ENCODE results near the gene HSPB9. TPM values are rescaled to one million over a fixed set of nuclear protein-coding genes. Genes with fewer than 3 reads are reported as not detected.

HSPB9 gene
- polyA plus RNA-seq, 1 donor from 2014 or later = not detected

DNA sequence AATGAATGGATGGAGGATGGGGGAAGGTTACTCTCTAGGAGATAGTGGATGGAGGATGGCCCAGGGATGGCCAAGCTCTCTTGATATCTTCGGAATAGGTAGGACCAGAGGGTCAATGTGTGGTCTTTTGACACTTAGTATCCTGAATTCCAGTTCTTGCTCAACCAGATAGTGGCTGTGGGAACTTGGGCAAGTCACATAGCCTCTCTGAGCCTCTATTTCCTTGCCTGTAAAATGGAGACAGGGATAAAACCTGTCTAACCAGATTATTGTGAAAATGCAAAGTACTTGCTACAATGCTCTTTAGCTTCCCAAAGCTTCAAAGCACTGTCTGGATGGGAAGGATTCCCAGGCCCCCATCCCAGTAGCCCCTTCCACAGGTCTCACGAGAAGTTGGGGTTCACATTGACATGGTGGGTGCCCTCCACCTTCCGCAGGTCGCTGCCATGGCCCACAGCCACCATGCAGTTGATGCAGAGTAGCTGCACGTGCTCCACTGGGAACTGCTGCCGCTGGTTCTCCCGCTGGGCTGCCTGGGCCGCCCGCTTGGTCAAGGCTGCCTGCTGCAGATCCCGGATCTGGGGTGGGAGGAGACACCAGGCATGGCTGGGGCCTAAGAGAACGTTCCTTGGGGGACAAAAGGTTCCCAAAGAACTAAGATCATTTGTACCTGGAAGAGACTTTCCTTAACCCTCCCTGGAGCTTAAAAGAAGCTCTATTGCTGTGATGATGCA lies 19.2 kb upstream of the HSPB9 start:
- H3K9me3 ChIP-seq (ENCODE audit: low read length) = no peaks in the 10 kb centered on the region
- no peaks in the 10 kb centered on the region for H3K9me2 ChIP-seq (ENCODE audit: insufficient read depth, low read length)
- H3K9ac ChIP-seq (ENCODE audit: low read length) = no peak overlapping the region
- H3K4me3 ChIP-seq (ENCODE audit: low read length) = no peak overlapping the region
- peaks cover 4% of the 10 kb centered on the region for H3K27me3 ChIP-seq (ENCODE audit: insufficient read depth, low read depth, low read length)
- H3K27ac ChIP-seq (ENCODE audit: low read length) = no peak overlapping the region
- TF ChIP-seq, protein P1, sequence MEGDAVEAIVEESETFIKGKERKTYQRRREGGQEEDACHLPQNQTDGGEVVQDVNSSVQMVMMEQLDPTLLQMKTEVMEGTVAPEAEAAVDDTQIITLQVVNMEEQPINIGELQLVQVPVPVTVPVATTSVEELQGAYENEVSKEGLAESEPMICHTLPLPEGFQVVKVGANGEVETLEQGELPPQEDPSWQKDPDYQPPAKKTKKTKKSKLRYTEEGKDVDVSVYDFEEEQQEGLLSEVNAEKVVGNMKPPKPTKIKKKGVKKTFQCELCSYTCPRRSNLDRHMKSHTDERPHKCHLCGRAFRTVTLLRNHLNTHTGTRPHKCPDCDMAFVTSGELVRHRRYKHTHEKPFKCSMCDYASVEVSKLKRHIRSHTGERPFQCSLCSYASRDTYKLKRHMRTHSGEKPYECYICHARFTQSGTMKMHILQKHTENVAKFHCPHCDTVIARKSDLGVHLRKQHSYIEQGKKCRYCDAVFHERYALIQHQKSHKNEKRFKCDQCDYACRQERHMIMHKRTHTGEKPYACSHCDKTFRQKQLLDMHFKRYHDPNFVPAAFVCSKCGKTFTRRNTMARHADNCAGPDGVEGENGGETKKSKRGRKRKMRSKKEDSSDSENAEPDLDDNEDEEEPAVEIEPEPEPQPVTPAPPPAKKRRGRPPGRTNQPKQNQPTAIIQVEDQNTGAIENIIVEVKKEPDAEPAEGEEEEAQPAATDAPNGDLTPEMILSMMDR (IDR thresholded peaks at IDR 0.05; ENCODE audit: poor library complexity, severe bottlenecking) = no peak
- TF ChIP-seq MXI1 (conservative IDR thresholded peaks at IDR 0.05; ENCODE audit: poor library complexity, severe bottlenecking) (no peak), EP300 (conservative IDR thresholded peaks at IDR 0.05; ENCODE audit: poor library complexity, severe bottlenecking) (no peak), SMC3 (conservative IDR thresholded peaks at IDR 0.05; ENCODE audit: poor library complexity) (no peak), TAF1 (IDR thresholded peaks at IDR 0.05; ENCODE audit: low read depth) (no peak), EZH2 (IDR thresholded peaks at IDR 0.05; ENCODE audit: borderline replicate concordance, insufficient read depth, low read length, poor library complexity, severe bottlenecking) (no peak), RAD21 (conservative IDR thresholded peaks at IDR 0.05) (no peak), REST (IDR thresholded peaks at IDR 0.05; ENCODE audit: borderline replicate concordance) (no peak), POLR2AphosphoS5 (IDR thresholded peaks at IDR 0.05) (no peak)
- no peaks in the 10 kb centered on the region for H3K79me2 ChIP-seq (replicated peaks; ENCODE audit: insufficient read depth, low read length)
- H4K20me1 ChIP-seq (ENCODE audit: insufficient read depth) = no peaks in the 10 kb centered on the region
- no peak overlapping the region for H2AFZ ChIP-seq (ENCODE audit: low read depth, low read length)
- no peak overlapping the region for H3K4me2 ChIP-seq (ENCODE audit: low read length)
- no peaks in the 10 kb centered on the region for H3F3A ChIP-seq (ENCODE audit: insufficient read depth, low read length, poor library complexity, severe bottlenecking)
- H3K36me3 ChIP-seq (ENCODE audit: insufficient read depth, low read length) = no peaks in the 10 kb centered on the region

DNA sequence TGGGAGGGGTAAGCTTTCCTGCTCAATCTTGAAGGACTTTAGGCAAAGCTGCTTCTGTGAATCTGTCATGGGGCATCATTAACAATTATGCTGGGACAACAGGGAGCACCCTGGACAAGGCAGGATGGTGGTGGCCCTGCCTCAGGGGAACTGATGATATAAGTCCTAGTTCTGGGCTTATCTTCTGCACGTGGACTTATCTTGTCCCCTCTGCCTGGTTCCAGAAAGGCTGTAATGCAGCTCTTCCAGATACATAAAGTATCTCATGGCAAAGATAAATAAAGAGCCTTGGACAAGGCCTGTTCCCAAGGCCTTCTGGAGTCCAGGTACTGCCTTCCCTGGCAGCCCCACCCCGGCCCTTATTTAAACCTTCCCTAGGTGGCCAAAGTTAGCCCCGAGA lies 18.3 kb upstream of the HSPB9 start:
- Histone ChIP-seq H3K36me3 (ENCODE audit: insufficient read depth, low read length) (no peaks in the 10 kb centered on the region), H3K4me2 (ENCODE audit: low read length) (no peak overlapping the region), H3K9me2 (ENCODE audit: insufficient read depth, low read length) (no peaks in the 10 kb centered on the region), H3K27ac (ENCODE audit: low read length) (no peak overlapping the region), H3K79me2 (replicated peaks; ENCODE audit: insufficient read depth, low read length) (no peaks in the 10 kb centered on the region), H3K4me3 (ENCODE audit: low read length) (no peak overlapping the region), H2AFZ (ENCODE audit: low read depth, low read length) (no peak overlapping the region), H3F3A (ENCODE audit: insufficient read depth, low read length, poor library complexity, severe bottlenecking) (no peaks in the 10 kb centered on the region), H3K9ac (ENCODE audit: low read length) (no peak overlapping the region), H3K27me3 (ENCODE audit: insufficient read depth, low read depth, low read length) (no peaks in the 10 kb centered on the region), H3K9me3 (ENCODE audit: low read length) (no peaks in the 10 kb centered on the region), H4K20me1 (ENCODE audit: insufficient read depth) (no peaks in the 10 kb centered on the region)
- TF ChIP-seq POLR2AphosphoS5 (IDR thresholded peaks at IDR 0.05) (no peak), MXI1 (conservative IDR thresholded peaks at IDR 0.05; ENCODE audit: poor library complexity, severe bottlenecking) (no peak), SMC3 (conservative IDR thresholded peaks at IDR 0.05; ENCODE audit: poor library complexity) (no peak), REST (IDR thresholded peaks at IDR 0.05; ENCODE audit: borderline replicate concordance) (no peak), RAD21 (conservative IDR thresholded peaks at IDR 0.05) (no peak), EZH2 (IDR thresholded peaks at IDR 0.05; ENCODE audit: borderline replicate concordance, insufficient read depth, low read length, poor library complexity, severe bottlenecking) (no peak), EP300 (conservative IDR thresholded peaks at IDR 0.05; ENCODE audit: poor library complexity, severe bottlenecking) (no peak), TAF1 (IDR thresholded peaks at IDR 0.05; ENCODE audit: low read depth) (no peak)
- TF ChIP-seq, protein P1 (IDR thresholded peaks at IDR 0.05; ENCODE audit: poor library complexity, severe bottlenecking) = no peak

All from neural cell (in vitro differentiated cells).